H9 (cell line): ENCODE data around the gene SHOC1. TPM values are rescaled to one million over a fixed set of nuclear protein-coding genes. Genes with fewer than 3 reads are reported as not detected.

Experiments used
- DNase-seq: peaks from one replicate; pipeline ENCODE4 v3.0.0-alpha.2; 2017
- H2AFZ ChIP-seq: one replicate; pipeline ENCODE4 v1.6.1; 2013; ENCODE audit warnings: mild to moderate bottlenecking, low read length, control low read depth, moderate library complexity
- H2AK5ac ChIP-seq: 2 replicates; pipeline ENCODE4 v1.6.1; 2013; ENCODE audit warnings: low read length, control low read depth, mixed read lengths; ENCODE audit not compliant: insufficient read length
- H2BK120ac ChIP-seq: one replicate; pipeline ENCODE4 v1.6.1; 2013; ENCODE audit warnings: low read depth, mild to moderate bottlenecking, low read length, control low read depth, inconsistent platforms; ENCODE audit not compliant: poor library complexity, severe bottlenecking
- H2BK12ac ChIP-seq: 2 replicates; pipeline ENCODE4 v1.6.1; 2013; ENCODE audit warnings: low read length, control low read depth, mixed read lengths, low read depth; ENCODE audit not compliant: insufficient read length
- H2BK15ac ChIP-seq: 2 replicates; pipeline ENCODE4 v1.6.1; 2013; ENCODE audit warnings: low read depth, low read length, control low read depth
- H2BK20ac ChIP-seq: one replicate; pipeline ENCODE4 v1.6.1; 2013; ENCODE audit warnings: low read depth, mild to moderate bottlenecking, low read length, control low read depth, inconsistent platforms; ENCODE audit not compliant: poor library complexity, severe bottlenecking
- H2BK5ac ChIP-seq: 2 replicates; pipeline ENCODE4 v1.6.1; 2013; ENCODE audit warnings: low read length, control low read depth, mixed read lengths; ENCODE audit not compliant: insufficient read length
- H3K14ac ChIP-seq: 2 replicates; pipeline ENCODE4 v1.6.1; 2013; ENCODE audit warnings: low read length, control low read depth; ENCODE audit not compliant: insufficient read depth
- H3K18ac ChIP-seq: 2 replicates; pipeline ENCODE4 v1.6.1; 2013; ENCODE audit warnings: low read depth, mild to moderate bottlenecking, mixed read lengths, low read length, control low read depth; ENCODE audit not compliant: insufficient read length
- H3K23ac ChIP-seq: 2 replicates; pipeline ENCODE4 v1.6.1; 2013; ENCODE audit warnings: low read length, control low read depth, mixed read lengths, low read depth; ENCODE audit not compliant: insufficient read length
- H3K23me2 ChIP-seq: 2 replicates; pipeline ENCODE4 v1.6.1; 2013; ENCODE audit warnings: low read depth, mild to moderate bottlenecking, mixed read lengths, low read length, control low read depth; ENCODE audit not compliant: insufficient read length, poor library complexity, severe bottlenecking
- H3K27ac ChIP-seq: 2 replicates; pipeline ENCODE4 v1.5.1; 2013; ENCODE audit warnings: low read length, control low read depth, mixed read lengths, low read depth; ENCODE audit not compliant: insufficient read length
- H3K27me3 ChIP-seq: 2 replicates; pipeline ENCODE4 v1.6.1; 2013; ENCODE audit warnings: low read length, control low read depth, inconsistent platforms; ENCODE audit not compliant: insufficient read depth
- H3K4ac ChIP-seq: 2 replicates; pipeline ENCODE4 v1.6.1; 2013; ENCODE audit warnings: low read depth, mild to moderate bottlenecking, control low read depth, inconsistent platforms, low read length, moderate library complexity
- H3K4me1 ChIP-seq: 2 replicates; pipeline ENCODE4 v1.6.1; 2013; ENCODE audit warnings: low read length, control low read depth, inconsistent platforms; ENCODE audit not compliant: insufficient read depth
- H3K4me2 ChIP-seq: 2 replicates; pipeline ENCODE4 v1.6.1; 2013; ENCODE audit warnings: low read length, control low read depth, mixed read lengths; ENCODE audit not compliant: insufficient read length, insufficient read depth
- H3K56ac ChIP-seq: 2 replicates; pipeline ENCODE4 v1.6.1; 2013; ENCODE audit warnings: low read depth, mild to moderate bottlenecking, mixed read lengths, low read length, control low read depth; ENCODE audit not compliant: insufficient read length
- H3K79me1 ChIP-seq: 2 replicates; pipeline ENCODE4 v1.6.1; 2013; ENCODE audit warnings: low read depth, mild to moderate bottlenecking, moderate library complexity, low read length, control low read depth, inconsistent platforms; ENCODE audit not compliant: insufficient read depth, poor library complexity, severe bottlenecking
- H3K79me2 ChIP-seq: 2 replicates; pipeline ENCODE4 v1.6.1; 2013; ENCODE audit warnings: low read length, control low read depth, inconsistent platforms; ENCODE audit not compliant: insufficient read depth
- H3K9ac ChIP-seq: 2 replicates; pipeline ENCODE4 v1.6.1; 2013; ENCODE audit warnings: low read length, control low read depth, mixed read lengths; ENCODE audit not compliant: insufficient read length; ENCODE audit errors: extremely low read depth
- H3K9me3 ChIP-seq: one replicate; pipeline ENCODE4 v1.6.1; 2013; ENCODE audit warnings: low read depth, low read length, inconsistent platforms; ENCODE audit not compliant: control insufficient read depth
- H3T11ph ChIP-seq: one replicate; pipeline ENCODE4 v1.6.1; 2013; ENCODE audit warnings: mild to moderate bottlenecking, low read length, control low read depth, inconsistent platforms
- H4K20me1 ChIP-seq: one replicate; pipeline ENCODE4 v1.6.1; 2013; ENCODE audit not compliant: control insufficient read depth, insufficient read length, insufficient read depth
- H4K5ac ChIP-seq: 2 replicates; pipeline ENCODE4 v1.6.1; 2013; ENCODE audit warnings: low read depth, mild to moderate bottlenecking, mixed read lengths, low read length, control low read depth; ENCODE audit not compliant: insufficient read length
- H4K8ac ChIP-seq: replicated peaks from 2 replicates; pipeline ENCODE4 v1.6.1; 2013; ENCODE audit warnings: low read length, control low read depth, mixed read lengths, low read depth; ENCODE audit not compliant: insufficient read length
- H4K91ac ChIP-seq: 2 replicates; pipeline ENCODE4 v1.6.1; 2013; ENCODE audit warnings: low read depth, mild to moderate bottlenecking, moderate library complexity, mixed read lengths, low read length, control low read depth; ENCODE audit not compliant: insufficient read length
- H3K27ac Mint-ChIP-seq, 3 experiments: 2 replicates in 2 of 3; 3 replicates in 1 of 3; pipeline ENCODE4 v1.8.0; 2020 to 2021; ENCODE audit warnings: mixed read lengths in 3 of 3, mild to moderate bottlenecking in 1 of 3, moderate library complexity in 1 of 3
- H3K27me3 Mint-ChIP-seq: 2 replicates; pipeline ENCODE4 v1.8.0; 2021; ENCODE audit warnings: low read depth, mild to moderate bottlenecking, moderate library complexity, mixed read lengths
- H3K36me3 Mint-ChIP-seq, 3 experiments: 2 replicates in 2 of 3; 3 replicates in 1 of 3; pipeline ENCODE4 v1.8.0; 2020 to 2021; ENCODE audit warnings: low read depth in 3 of 3, mixed read lengths in 3 of 3; ENCODE audit not compliant: insufficient read depth in 1 of 3
- H3K4me1 Mint-ChIP-seq, 2 experiments: 2 replicates each; pipeline ENCODE4 v1.8.0; 2020; ENCODE audit warnings: mixed read lengths in 2 of 2
- H3K4me3 Mint-ChIP-seq, 2 experiments: 2 replicates in 1 of 2; 3 replicates in 1 of 2; pipeline ENCODE4 v1.8.0; 2020 to 2021; ENCODE audit warnings: mild to moderate bottlenecking in 2 of 2, mixed read lengths in 2 of 2, moderate library complexity in 1 of 2
- H3K9me3 Mint-ChIP-seq, 2 experiments: 2 replicates in 1 of 2; 3 replicates in 1 of 2; pipeline ENCODE4 v1.8.0; 2020; ENCODE audit warnings: mild to moderate bottlenecking in 2 of 2, mixed read lengths in 2 of 2, moderate library complexity in 1 of 2
- WGBS: extraction: QIAGEN DNeasy Blood & Tissue Kit; methylation state at CpG from one replicate; pipeline ENCODE4 v1.1.7; 2013; ENCODE audit warnings: missing lambda C conversion rate, low lambda C conversion rate, mixed read lengths; ENCODE audit not compliant: insufficient read length; ENCODE audit errors: extremely low coverage; 5-methylcytosine and 5-hydroxymethylcytosine counted together
- total RNA-seq: library from RNA; stranded (reverse); gene quantifications from 2 replicates; pipeline ENCODE4 v1.2.1, GENCODE V29; 2021
- TF ChIP-seq, protein P1 (sequence below): fragments of 200-600 bp; sonication (generic); conservative IDR thresholded peaks from 3 replicates; pipeline ENCODE4 v1.8.0; 2021; ENCODE audit warnings: antibody characterized with exemption, mild to moderate bottlenecking

SHOC1 gene
- total RNA-seq, 1 experiment from 2014 or later: not detected

GRCh38 chr9:111812337-111812736, 17.6 kb upstream of the SHOC1 start:
- Histone ChIP-seq H3K9ac (no peak overlapping the region), H4K8ac (no peak overlapping the region), H3K79me2 (no peaks in the 10 kb centered on the region), H2BK5ac (no peak overlapping the region), H3K79me1 (no peaks in the 10 kb centered on the region), H2AK5ac (no peak overlapping the region), H3T11ph (no peak overlapping the region), H4K20me1 (no peaks in the 10 kb centered on the region), H2BK15ac (no peak overlapping the region), H3K4me1 (no peaks in the 10 kb centered on the region), H3K27me3 (no peaks in the 10 kb centered on the region), H3K14ac (no peak overlapping the region), H4K5ac (no peak overlapping the region), H3K4me2 (no peak overlapping the region), H3K23me2 (no peaks in the 10 kb centered on the region), H3K9me3 (no peaks in the 10 kb centered on the region), H2BK120ac (no peak overlapping the region), H3K18ac (no peak overlapping the region), H3K23ac (no peak overlapping the region), H3K27ac (no peak overlapping the region), H2BK20ac (no peak overlapping the region), H2AFZ (no peak overlapping the region), H2BK12ac (no peak overlapping the region), H3K4ac (no peak overlapping the region), H3K56ac (no peak overlapping the region), H4K91ac (no peak overlapping the region)
- H3K9me3 Mint-ChIP-seq: no peaks in the 10 kb centered on the region
- whole genome bisulfite sequencing: no CpG with 5 or more reads among the region's 3 CpGs
- no peaks in the 10 kb centered on the region for H3K27me3 Mint-ChIP-seq
- no peaks in the 10 kb centered on the region for H3K36me3 Mint-ChIP-seq
- H3K27ac Mint-ChIP-seq: no peak overlapping the region
- TF ChIP-seq, protein P1, sequence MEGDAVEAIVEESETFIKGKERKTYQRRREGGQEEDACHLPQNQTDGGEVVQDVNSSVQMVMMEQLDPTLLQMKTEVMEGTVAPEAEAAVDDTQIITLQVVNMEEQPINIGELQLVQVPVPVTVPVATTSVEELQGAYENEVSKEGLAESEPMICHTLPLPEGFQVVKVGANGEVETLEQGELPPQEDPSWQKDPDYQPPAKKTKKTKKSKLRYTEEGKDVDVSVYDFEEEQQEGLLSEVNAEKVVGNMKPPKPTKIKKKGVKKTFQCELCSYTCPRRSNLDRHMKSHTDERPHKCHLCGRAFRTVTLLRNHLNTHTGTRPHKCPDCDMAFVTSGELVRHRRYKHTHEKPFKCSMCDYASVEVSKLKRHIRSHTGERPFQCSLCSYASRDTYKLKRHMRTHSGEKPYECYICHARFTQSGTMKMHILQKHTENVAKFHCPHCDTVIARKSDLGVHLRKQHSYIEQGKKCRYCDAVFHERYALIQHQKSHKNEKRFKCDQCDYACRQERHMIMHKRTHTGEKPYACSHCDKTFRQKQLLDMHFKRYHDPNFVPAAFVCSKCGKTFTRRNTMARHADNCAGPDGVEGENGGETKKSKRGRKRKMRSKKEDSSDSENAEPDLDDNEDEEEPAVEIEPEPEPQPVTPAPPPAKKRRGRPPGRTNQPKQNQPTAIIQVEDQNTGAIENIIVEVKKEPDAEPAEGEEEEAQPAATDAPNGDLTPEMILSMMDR: no peak
- DNase-seq: no peak
- no peak overlapping the region for H3K4me3 Mint-ChIP-seq
- H3K4me1 Mint-ChIP-seq: peaks cover 3 to 4% of the 10 kb centered on the region in 2 experiments
